Neural crest cell (in vitro differentiated cells): ENCODE measurements around the gene ACBD6. TPM values are rescaled to one million over a fixed set of nuclear protein-coding genes. Genes with fewer than 3 reads are reported as not detected.

ENCODE experiments used
- DNase-seq: peaks from one replicate; pipeline ENCODE4 v3.0.0; 2021; ENCODE audit warnings: low read depth, mixed read lengths, low spot score
- H3K27ac Mint-ChIP-seq: one replicate; pipeline ENCODE4 v1.8.0; 2021; ENCODE audit warnings: mild to moderate bottlenecking, mixed read lengths; ENCODE audit not compliant: unreplicated experiment
- H3K27me3 Mint-ChIP-seq: 2 replicates; pipeline ENCODE4 v1.8.0; 2021; ENCODE audit warnings: low read depth, mild to moderate bottlenecking, mixed read lengths
- H3K36me3 Mint-ChIP-seq: 2 replicates; pipeline ENCODE4 v1.8.0; 2021; ENCODE audit warnings: low read depth, mild to moderate bottlenecking, mixed read lengths
- H3K4me1 Mint-ChIP-seq: 2 replicates; pipeline ENCODE4 v1.8.0; 2021; ENCODE audit warnings: mixed read lengths
- H3K4me3 Mint-ChIP-seq: one replicate; pipeline ENCODE4 v1.8.0; 2021; ENCODE audit warnings: mild to moderate bottlenecking, mixed read lengths
- H3K9me3 Mint-ChIP-seq: 2 replicates; pipeline ENCODE4 v1.8.0; 2021; ENCODE audit warnings: mixed read lengths
- total RNA-seq: library from RNA; stranded (reverse); gene quantifications from 2 replicates; pipeline ENCODE4 v1.2.1, GENCODE V29; 2021
- TF ChIP-seq, protein P1 (sequence below): fragments of 200-600 bp; sonication (generic); conservative IDR thresholded peaks from 2 replicates; pipeline ENCODE4 v1.5.0; 2021; ENCODE audit warnings: antibody characterized with exemption, mild to moderate bottlenecking

ACBD6 gene
- total RNA-seq, 1 donor from 2014 or later = 59.1 TPM

DNA sequence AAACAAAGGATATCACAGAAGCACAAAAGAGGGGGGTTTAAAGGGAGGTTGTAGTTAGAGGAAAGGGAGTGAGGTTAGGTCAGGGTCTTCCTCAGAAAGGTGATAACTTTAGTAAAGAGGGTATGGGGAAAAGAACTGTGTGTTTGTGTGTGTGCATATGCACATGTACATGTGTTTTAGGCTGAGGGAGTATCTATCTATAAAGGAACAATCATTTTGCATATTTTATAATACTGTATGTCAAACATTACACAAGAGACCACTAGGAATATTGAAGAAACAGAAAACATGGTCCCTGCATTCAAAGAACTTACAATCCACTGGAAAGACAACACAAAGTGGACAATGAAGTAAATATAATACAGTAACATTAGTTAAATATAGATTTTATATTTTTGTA lies 132.2 kb downstream of the ACBD6 start:
- H3K9me3 Mint-ChIP-seq = peaks cover 3% of the 10 kb centered on the region
- H3K4me1 Mint-ChIP-seq = no peaks in the 10 kb centered on the region
- TF ChIP-seq, protein P1, sequence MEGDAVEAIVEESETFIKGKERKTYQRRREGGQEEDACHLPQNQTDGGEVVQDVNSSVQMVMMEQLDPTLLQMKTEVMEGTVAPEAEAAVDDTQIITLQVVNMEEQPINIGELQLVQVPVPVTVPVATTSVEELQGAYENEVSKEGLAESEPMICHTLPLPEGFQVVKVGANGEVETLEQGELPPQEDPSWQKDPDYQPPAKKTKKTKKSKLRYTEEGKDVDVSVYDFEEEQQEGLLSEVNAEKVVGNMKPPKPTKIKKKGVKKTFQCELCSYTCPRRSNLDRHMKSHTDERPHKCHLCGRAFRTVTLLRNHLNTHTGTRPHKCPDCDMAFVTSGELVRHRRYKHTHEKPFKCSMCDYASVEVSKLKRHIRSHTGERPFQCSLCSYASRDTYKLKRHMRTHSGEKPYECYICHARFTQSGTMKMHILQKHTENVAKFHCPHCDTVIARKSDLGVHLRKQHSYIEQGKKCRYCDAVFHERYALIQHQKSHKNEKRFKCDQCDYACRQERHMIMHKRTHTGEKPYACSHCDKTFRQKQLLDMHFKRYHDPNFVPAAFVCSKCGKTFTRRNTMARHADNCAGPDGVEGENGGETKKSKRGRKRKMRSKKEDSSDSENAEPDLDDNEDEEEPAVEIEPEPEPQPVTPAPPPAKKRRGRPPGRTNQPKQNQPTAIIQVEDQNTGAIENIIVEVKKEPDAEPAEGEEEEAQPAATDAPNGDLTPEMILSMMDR = no peak
- no peak overlapping the region for H3K4me3 Mint-ChIP-seq
- no peaks in the 10 kb centered on the region for H3K36me3 Mint-ChIP-seq
- no peak for DNase-seq
- no peaks in the 10 kb centered on the region for H3K27me3 Mint-ChIP-seq
- H3K27ac Mint-ChIP-seq = no peak overlapping the region

DNA sequence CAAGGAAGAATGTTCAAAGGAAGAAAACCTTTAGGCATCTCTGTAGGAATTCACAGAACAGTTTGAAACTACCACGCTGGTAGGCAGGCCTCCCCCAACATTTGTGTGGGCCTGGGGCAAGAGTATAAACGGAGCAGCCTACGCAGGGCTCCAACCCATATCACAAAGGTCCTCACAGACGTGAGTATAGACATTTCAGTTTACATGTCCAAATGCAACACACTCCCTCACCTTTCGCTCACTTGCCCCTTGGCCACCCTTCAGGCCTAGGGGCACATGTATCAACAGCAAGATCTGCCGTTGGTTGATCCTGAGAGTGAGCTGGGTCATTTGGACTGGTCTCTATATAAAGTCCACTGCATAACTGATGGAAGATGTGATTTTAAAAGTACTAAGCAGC lies 133.3 kb downstream of the ACBD6 start:
- DNase-seq = no peak
- H3K27ac Mint-ChIP-seq = no peak overlapping the region
- H3K27me3 Mint-ChIP-seq = no peaks in the 10 kb centered on the region
- peaks cover 3% of the 10 kb centered on the region for H3K9me3 Mint-ChIP-seq
- TF ChIP-seq, protein P1 = no peak
- no peaks in the 10 kb centered on the region for H3K36me3 Mint-ChIP-seq
- no peaks in the 10 kb centered on the region for H3K4me1 Mint-ChIP-seq
- H3K4me3 Mint-ChIP-seq = no peak overlapping the region

DNA sequence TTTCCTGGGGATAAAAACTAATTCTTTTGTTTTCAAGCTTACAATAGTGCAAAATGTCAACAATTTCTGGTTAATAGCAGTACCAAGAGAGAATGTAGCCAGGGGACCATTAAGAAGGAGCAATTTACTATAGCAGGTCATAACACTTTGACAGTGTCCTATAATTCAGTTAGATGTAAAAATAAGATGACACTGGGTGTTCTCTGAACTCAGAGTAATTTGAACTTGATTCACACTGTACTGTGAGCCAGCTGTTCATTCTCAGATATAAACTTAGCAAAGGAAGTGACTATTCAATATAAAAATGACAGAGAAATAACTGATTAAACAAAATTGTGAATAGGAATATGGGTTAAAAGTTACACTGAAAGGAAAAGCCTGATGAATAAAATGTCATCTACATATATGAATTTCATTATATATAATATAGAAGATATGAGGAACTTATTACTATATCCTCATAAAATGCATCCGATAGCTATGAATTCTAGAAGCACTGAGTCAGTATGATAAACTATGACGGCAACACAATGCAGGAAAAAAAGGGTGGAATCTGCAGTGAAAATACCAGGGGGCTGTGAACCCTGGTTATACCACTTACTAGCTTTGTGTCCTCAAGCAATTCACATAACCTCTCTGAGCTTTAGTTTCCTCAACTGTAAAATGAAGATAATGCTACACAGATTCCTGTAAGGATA lies 135.9 kb downstream of the ACBD6 start:
- no peak for DNase-seq
- no peak overlapping the region for H3K4me3 Mint-ChIP-seq
- peaks cover 3% of the 10 kb centered on the region for H3K9me3 Mint-ChIP-seq
- no peaks in the 10 kb centered on the region for H3K27me3 Mint-ChIP-seq
- H3K27ac Mint-ChIP-seq = no peak overlapping the region
- no peaks in the 10 kb centered on the region for H3K4me1 Mint-ChIP-seq
- H3K36me3 Mint-ChIP-seq = no peaks in the 10 kb centered on the region
- TF ChIP-seq, protein P1 = no peak

DNA sequence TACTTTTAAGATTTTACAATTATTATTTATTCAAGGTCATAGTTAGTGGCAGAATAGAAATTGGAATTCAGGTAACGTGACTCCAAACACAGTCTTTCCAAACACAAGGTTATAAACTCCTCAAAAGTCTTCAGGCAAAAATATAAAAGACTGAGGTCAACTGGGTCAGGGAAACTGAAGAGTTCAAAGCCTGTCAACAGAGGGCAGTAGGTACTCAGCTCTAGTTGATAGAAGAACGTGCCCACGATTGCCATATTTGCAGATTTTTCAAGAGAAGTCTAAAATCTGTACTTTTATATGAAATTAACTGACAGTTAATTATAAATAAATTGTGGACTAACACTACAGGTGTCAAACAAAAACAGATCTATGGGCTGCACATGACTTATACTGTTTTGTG lies 137.3 kb downstream of the ACBD6 start:
- Mint-ChIP-seq H3K27ac (no peak overlapping the region), H3K27me3 (no peaks in the 10 kb centered on the region), H3K36me3 (no peaks in the 10 kb centered on the region), H3K9me3 (peaks cover 3% of the 10 kb centered on the region), H3K4me1 (no peaks in the 10 kb centered on the region), H3K4me3 (no peak overlapping the region)
- no peak for DNase-seq
- TF ChIP-seq, protein P1 = peak; percentile 34

DNA sequence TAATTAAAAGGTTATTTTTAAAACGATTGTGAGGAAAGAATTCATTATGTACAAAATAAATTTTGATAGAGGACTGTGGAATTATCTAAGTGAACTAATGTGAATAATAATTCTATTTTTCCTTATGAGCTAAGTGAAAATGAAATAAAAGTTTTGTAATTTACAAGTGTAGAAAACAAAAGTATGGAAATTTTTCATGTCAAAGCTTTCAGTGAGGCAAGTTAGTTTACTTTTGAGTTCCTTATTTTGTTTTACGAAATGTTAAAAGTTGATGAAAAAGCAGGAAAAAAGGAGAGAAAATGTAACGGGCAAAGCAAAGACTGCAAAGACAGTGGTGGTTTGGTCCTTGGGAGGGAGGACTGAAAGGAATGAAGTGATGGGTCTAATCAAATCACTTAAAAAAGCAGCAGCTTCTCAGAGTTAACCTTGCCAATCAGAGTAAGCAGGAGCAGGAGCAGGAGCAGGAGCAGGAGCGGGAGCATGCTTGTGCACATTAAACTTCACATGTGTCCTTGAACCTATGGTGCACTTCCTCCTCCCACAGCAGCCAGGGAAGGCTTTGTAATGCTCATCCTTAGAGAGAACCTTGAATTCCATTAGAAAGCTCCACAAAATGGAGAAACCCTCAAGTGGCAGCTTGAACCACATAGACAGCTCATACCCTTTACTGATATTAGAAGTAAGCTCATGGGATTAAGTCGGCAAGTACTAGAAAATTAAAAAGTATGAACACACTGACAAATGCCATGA lies 139.0 kb downstream of the ACBD6 start:
- Mint-ChIP-seq H3K9me3 (peaks cover 3% of the 10 kb centered on the region), H3K27ac (no peak overlapping the region), H3K4me3 (no peak overlapping the region), H3K27me3 (no peaks in the 10 kb centered on the region), H3K4me1 (no peaks in the 10 kb centered on the region), H3K36me3 (no peaks in the 10 kb centered on the region)
- TF ChIP-seq, protein P1 = no peak
- DNase-seq = no peak
